ENCODE data around the gene GRK3.
"Not testable (repeated sequence)": the region's sequence is repeated elsewhere in the genome, so short reads cannot be mapped to it uniquely, and the experiment has no call there.

The GRK3 gene

GRCh38 chr22:25574736-25575135, 10.3 kb downstream of the GRK3 start:
- no peak for DNase-seq

GRCh38 chr22:25575674-25576392, 11.4 kb downstream of the GRK3 start:
- peak; percentile 14 for DNase-seq

- DNase-seq = not testable (repeated sequence)
These were observed 17.0 kb downstream of the GRK3 start for GRCh38 chr22:25581452-25581851.

GRCh38 chr22:25582946-25583345, 18.5 kb downstream of the GRK3 start:
- DNase-seq = no peak

- DNase-seq = peak; percentile 38
These were observed 20.5 kb downstream of the GRK3 start for GRCh38 chr22:25584993-25585392.

GRCh38 chr22:25589664-25590063, 25.2 kb downstream of the GRK3 start:
- DNase-seq = not testable (repeated sequence)

- not testable (repeated sequence) for DNase-seq
These were observed 28.8 kb downstream of the GRK3 start for GRCh38 chr22:25593323-25593722.

GRCh38 chr22:25598609-25599008, 34.1 kb downstream of the GRK3 start:
- DNase-seq = peak; percentile 22

GRCh38 chr22:25602445-25602844, 38.0 kb downstream of the GRK3 start:
- DNase-seq = no peak

- DNase-seq = no peak
These were observed 38.4 kb downstream of the GRK3 start for GRCh38 chr22:25602916-25603315.

GRCh38 chr22:25605146-25605545, 40.7 kb downstream of the GRK3 start:
- DNase-seq = not testable (repeated sequence)

- DNase-seq = not testable (repeated sequence)
These were observed 41.1 kb downstream of the GRK3 start for GRCh38 chr22:25605565-25605964.

- DNase-seq = not testable (repeated sequence)
These were observed 46.8 kb downstream of the GRK3 start for GRCh38 chr22:25611284-25611683.

- not testable (repeated sequence) for DNase-seq
These were observed 48.7 kb downstream of the GRK3 start for GRCh38 chr22:25613131-25613530.

- not testable (repeated sequence) for DNase-seq
These were observed 49.1 kb downstream of the GRK3 start for GRCh38 chr22:25613558-25613957.

- not testable (repeated sequence) for DNase-seq
These were observed 50.3 kb downstream of the GRK3 start for GRCh38 chr22:25614791-25615190.

GRCh38 chr22:25621986-25622385, 57.5 kb downstream of the GRK3 start:
- DNase-seq = no peak

- no peak for DNase-seq
These were observed 58.8 kb downstream of the GRK3 start for GRCh38 chr22:25623310-25623734.

- no peak for DNase-seq
These were observed 59.4 kb downstream of the GRK3 start for GRCh38 chr22:25623851-25624250.

GRCh38 chr22:25624476-25624875, 60.0 kb downstream of the GRK3 start:
- DNase-seq = no peak

- not testable (repeated sequence) for DNase-seq
These were observed 61.5 kb downstream of the GRK3 start for GRCh38 chr22:25625747-25626623.

GRCh38 chr22:25626624-25626990, 62.1 kb downstream of the GRK3 start:
- no peak for DNase-seq

- DNase-seq = peak; percentile 77
These were observed 62.9 kb downstream of the GRK3 start for GRCh38 chr22:25627271-25627852.

GRCh38 chr22:25628494-25628893, 64.0 kb downstream of the GRK3 start:
- DNase-seq = no peak
